K562 (cell line): ENCODE data around the gene CERS6. TPM values are rescaled to one million over a fixed set of nuclear protein-coding genes. Genes with fewer than 3 reads are reported as not detected.

ENCODE experiments used
- ATAC-seq: fragments of 200-7000 bp; cut with Tn5 transposase; 3 replicates; pipeline ENCODE4 v1.9.1; 2020; ENCODE audit warnings: moderate library complexity
- BruUV-seq: library from RNA; stranded (reverse); fragments of 400-500 nt; replicated peaks from 2 replicates; lab custom pipeline; 2021; lab: Mats Ljungman, UMichigan
- CTCF ChIA-PET: fragments of 300-600 bp; formaldehyde crosslinking; extraction: SDS; loops from one replicate; lab custom pipeline; 2021; ENCODE audit warnings: low intra/inter-chr PET ratio; lab: Yijun Ruan, JAX
- POLR2A ChIA-PET: fragments of 300-600, 350-650 bp; sonication (Branson Sonifier 250); formaldehyde crosslinking; extraction: SDS; loops from one replicate; lab custom pipeline; 2021; ENCODE audit warnings: antibody characterized with exemption, inconsistent platforms; lab: Yijun Ruan, JAX
- DNase-seq, 4 experiments: peaks; one replicate each; pipeline versions ENCODE4 v3.0.0 to v3.0.0-alpha.2; 2011 to 2018; ENCODE audit warnings: low spot score in 3 of 4, mixed read lengths in 3 of 4; ENCODE audit errors: extremely low read depth in 1 of 4
- FAIRE-seq: peaks from 2 replicates; lab custom pipeline; 2011; peaks lifted over from hg19 to GRCh38; lab: Jason Lieb, UNC
- H2AFZ ChIP-seq: 2 replicates; pipeline ENCODE4 v1.6.0; 2011; ENCODE audit warnings: low read depth, low read length, control low read depth, inconsistent platforms
- H3K27ac ChIP-seq: fragments of 200-600 bp; 3 replicates; pipeline ENCODE4 v1.8.0; 2011; ENCODE audit warnings: low read depth, mild to moderate bottlenecking, control low read depth, inconsistent platforms, low read length, moderate library complexity, mixed read lengths; ENCODE audit errors: extremely low read depth
- H3K27me3 ChIP-seq, 2 experiments: fragments of 300-600 bp in 1 of 2; 2 replicates in 1 of 2; 3 replicates in 1 of 2; pipeline versions ENCODE4 v1.6.0 to v1.8.0; 2011; ENCODE audit warnings: inconsistent platforms in 2 of 2, low read length in 2 of 2, mild to moderate bottlenecking in 1 of 2, mixed read lengths in 1 of 2, moderate library complexity in 1 of 2; ENCODE audit not compliant: control insufficient read depth in 2 of 2, insufficient read depth in 2 of 2
- H3K36me3 ChIP-seq: fragments of 300-600 bp; 3 replicates; pipeline ENCODE4 v1.8.0; 2011; ENCODE audit warnings: mild to moderate bottlenecking, low read length, inconsistent platforms; ENCODE audit not compliant: control insufficient read depth, insufficient read depth
- H3K4me1 ChIP-seq, 2 experiments: fragments of 200-600 bp in 1 of 2; replicated peaks in 1 of 2; 2 replicates in 1 of 2; 3 replicates in 1 of 2; pipeline versions ENCODE4 v1.5.1 to v1.8.0; 2011; ENCODE audit warnings: inconsistent platforms in 2 of 2, low read length in 2 of 2, mild to moderate bottlenecking in 1 of 2, mixed read lengths in 1 of 2, moderate library complexity in 1 of 2; ENCODE audit not compliant: control insufficient read depth in 2 of 2, insufficient read depth in 2 of 2
- H3K4me2 ChIP-seq: 2 replicates; pipeline ENCODE4 v1.6.1; 2011; ENCODE audit warnings: low read length, control low read depth, inconsistent platforms, mixed read lengths; ENCODE audit not compliant: insufficient read depth
- H3K4me3 ChIP-seq: fragments of 200-600 bp; sonication (generic), shearing (Covaris generic); 2 replicates; pipeline ENCODE4 v1.5.1; 2016; ENCODE audit warnings: control low read depth, inconsistent platforms
- H3K79me2 ChIP-seq: fragments of 200-600 bp; 3 replicates; pipeline ENCODE4 v1.8.0; 2011; ENCODE audit warnings: low read length, inconsistent platforms; ENCODE audit not compliant: control insufficient read depth, insufficient read depth
- H3K9ac ChIP-seq, 2 experiments: 2 replicates each; pipeline versions ENCODE4 v1.6.0 to v1.6.1; 2011; ENCODE audit warnings: low read depth in 2 of 2, low read length in 2 of 2, control low read depth in 1 of 2, inconsistent platforms in 1 of 2, mild to moderate bottlenecking in 1 of 2, mixed read lengths in 1 of 2; ENCODE audit not compliant: insufficient read depth in 1 of 2
- H3K9me1 ChIP-seq: one replicate; pipeline ENCODE4 v1.6.0; 2011; ENCODE audit warnings: inconsistent platforms, mild to moderate bottlenecking, low read length, moderate library complexity; ENCODE audit not compliant: control insufficient read depth, insufficient read depth
- H3K9me3 ChIP-seq: replicated peaks from 2 replicates; pipeline ENCODE4 v1.5.1; 2011; ENCODE audit warnings: low read depth, low read length, inconsistent platforms; ENCODE audit not compliant: control insufficient read depth, insufficient read depth
- H4K20me1 ChIP-seq: replicated peaks from 2 replicates; pipeline ENCODE4 v1.6.1; 2011; ENCODE audit warnings: low read length, inconsistent platforms, mixed read lengths; ENCODE audit not compliant: control insufficient read depth, insufficient read depth
- ARID1B ChIP-seq: fragments of 450-650 bp; IDR thresholded peaks from 2 replicates; pipeline ENCODE4 v1.6.1; 2016; ENCODE audit warnings: antibody characterized with exemption, mild to moderate bottlenecking, inconsistent platforms
- GABPB1 ChIP-seq: sonication (generic); formaldehyde crosslinking; IDR thresholded peaks from 2 replicates; pipeline ENCODE4 v1.8.0; 2022; ENCODE audit warnings: mild to moderate bottlenecking, missing genetic modification reagents
- GTF2A2 ChIP-seq: IDR thresholded peaks from 2 replicates; pipeline ENCODE4 v1.6.1; 2016; ENCODE audit warnings: mild to moderate bottlenecking, missing genetic modification characterization, missing compliant biosample characterization
- POLR3G ChIP-seq: IDR thresholded peaks from 2 replicates; pipeline ENCODE4 v1.6.1; 2011; ENCODE audit not compliant: insufficient read length, insufficient replicate concordance; ENCODE audit errors: extremely low read depth
- SAFB ChIP-seq: fragments of 200-400 bp; formaldehyde crosslinking; IDR thresholded peaks from 2 replicates; pipeline ENCODE4 v1.6.1; 2017; ENCODE audit warnings: low read depth, low read length, borderline replicate concordance
- TFAM ChIP-seq: fragments of 250-450 bp; sonication (Bioruptor Pico); conservative IDR thresholded peaks from 2 replicates; pipeline ENCODE4 v1.5.0; 2021; ENCODE audit warnings: mild to moderate bottlenecking, moderate library complexity
- WGBS: fragments of 100-300 bp; shearing (Covaris generic); methylation state at CpG from one replicate; pipeline ENCODE4 v1.1.6; 2016; ENCODE audit warnings: low coverage, mixed read lengths; ENCODE audit not compliant: insufficient coverage; ENCODE audit errors: missing lambda C conversion rate; 5-methylcytosine and 5-hydroxymethylcytosine counted together
- in situ Hi-C: fragments of 300-500 bp; cut with MboI; formaldehyde crosslinking; loops from 4 replicates; pipeline ENCODE4 v1.15.0; 2018; ENCODE audit warnings: inconsistent platforms, mixed read lengths
- intact Hi-C: fragments of 100-400 bp; cut with micrococcal nuclease; formaldehyde crosslinking; loops from 2 replicates; pipeline ENCODE4 v1.14.2; 2022
- polyA plus RNA-seq, 8 experiments: library from polyadenylated mRNA; depleted of rRNA in 4 of 8; stranded (reverse) in 5 of 8; unstranded in 3 of 8; fragments of >200 nt; fragmentation: Nextera tagmentation in 2 of 8; fragmentation: Illumina TruSeq in 1 of 8; extraction: Ambion mirVana in 2 of 8; extraction: Trizol in 1 of 8; gene quantifications; 2 replicates each; pipeline versions ENCODE4 v1.2.1 to v1.2.3, GENCODE V29; 2011 to 2014; ENCODE audit warnings: inconsistent platforms in 1 of 8, missing spikeins in 1 of 8
- total RNA-seq, 7 experiments: library from RNA; depleted of rRNA in 6 of 7; stranded (reverse); fragments of >200 nt in 6 of 7; fragmentation: Illumina TruSeq in 2 of 7; extraction: Trizol in 2 of 7; gene quantifications; 2 replicates each; pipeline versions ENCODE4 v1.2.1 to v1.2.3, GENCODE V29; 2011 to 2021; ENCODE audit warnings: low replicate concordance in 1 of 7
- TF ChIP-seq, protein P1 (sequence below): sonication (generic); formaldehyde crosslinking; IDR thresholded peaks from 2 replicates; pipeline ENCODE4 v1.8.0; 2022; ENCODE audit warnings: mild to moderate bottlenecking, low read depth, missing genetic modification reagents
- TF ChIP-seq, protein P2 (sequence below): IDR thresholded peaks from 3 replicates; pipeline ENCODE4 v1.6.1; 2011; ENCODE audit warnings: borderline replicate concordance, mild to moderate bottlenecking, moderate library complexity; ENCODE audit not compliant: insufficient read length; ENCODE audit errors: extremely low read depth
- TF ChIP-seq, protein P3 (sequence below), 2 experiments: IDR thresholded peaks; 2 replicates each; pipeline ENCODE4 v1.6.1; 2012; ENCODE audit warnings: improper control_type of control experiment in 2 of 2, low read depth in 2 of 2, low read length in 2 of 2, borderline replicate concordance in 1 of 2
- TF ChIP-seq, protein P4 (sequence below), 2 experiments: IDR thresholded peaks in 1 of 2; conservative IDR thresholded peaks in 1 of 2; 2 replicates each; pipeline ENCODE4 v1.6.1; 2016; ENCODE audit warnings: low read depth in 2 of 2, mild to moderate bottlenecking in 1 of 2, missing compliant biosample characterization in 1 of 2, missing genetic modification characterization in 1 of 2, moderate library complexity in 1 of 2

Gene CERS6
- total and polyA plus RNA-seq, 9 of the 15 experiments (the other 6 are each of a cell fraction or from before 2014, with no cell fraction given), result 1.6 to 13.6 (median 11.4) TPM

DNA sequence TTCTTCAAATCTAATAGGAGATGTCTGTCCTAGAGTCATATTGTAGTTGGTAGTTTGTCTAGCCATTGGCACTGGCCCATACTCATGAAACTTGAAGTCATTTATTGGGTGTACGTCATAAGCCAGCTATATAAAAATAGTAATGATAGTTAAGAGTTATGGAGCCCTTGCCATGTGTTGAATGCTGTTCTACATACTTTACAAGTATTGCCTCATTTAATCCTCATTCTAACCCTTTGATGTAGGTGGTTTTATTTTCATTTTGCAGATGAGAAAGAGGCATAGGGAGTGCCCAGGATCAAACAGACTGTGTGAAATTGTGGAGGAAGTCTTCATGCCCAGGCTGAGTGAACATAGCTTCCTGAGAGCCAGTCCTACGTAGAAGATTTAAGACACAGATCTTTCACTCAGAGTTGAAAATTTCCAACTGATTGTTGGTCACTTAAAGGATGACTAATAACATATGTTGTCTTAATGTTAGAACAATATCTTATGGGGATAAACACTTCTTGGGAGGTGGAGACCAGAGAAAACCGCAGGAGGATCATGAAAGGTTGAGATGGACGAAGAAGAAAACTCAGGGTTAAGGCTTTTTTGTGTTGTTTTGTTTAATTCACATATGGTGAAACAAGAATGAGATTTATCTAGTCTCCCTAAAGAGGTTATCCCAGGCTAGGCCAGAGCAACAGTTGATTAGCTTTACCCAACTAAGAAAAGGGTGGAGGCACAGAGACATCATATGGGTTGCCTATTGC lies 156.0 kb downstream of the CERS6 start:
- ChIA-PET POLR2A (interaction anchor here (0.6 kb wide), 1 partner anchor 9 kb away, joined by 3 read pairs; no protein-coding TSS in a partner anchor), CTCF (interaction anchor here (0.7 kb wide), 1 partner anchor 309 kb away, joined by 3 read pairs; no protein-coding TSS in a partner anchor)
- FAIRE-seq (no peak), ATAC-seq (no peak), DNase-seq (no peak)
- H3K9me3 ChIP-seq, result no peaks in the 10 kb centered on the region
- H3K4me2 ChIP-seq, result no peak overlapping the region
- no peak overlapping the region for H3K4me3 ChIP-seq
- H3K27me3 ChIP-seq, result no peaks in the 10 kb centered on the region
- no peaks in the 10 kb centered on the region for H3K9me1 ChIP-seq
- H3K4me1 ChIP-seq, result no peaks in the 10 kb centered on the region
- no peaks in the 10 kb centered on the region for H3K36me3 ChIP-seq
- no TSS peak for BruUV-seq
- intact Hi-C loops, result no loop called here
- in situ Hi-C loops, result no loop called here
- no peaks in the 10 kb centered on the region for H3K79me2 ChIP-seq
- H4K20me1 ChIP-seq, result no peaks in the 10 kb centered on the region
- no peak overlapping the region for H3K9ac ChIP-seq
- H3K27ac ChIP-seq, result no peak overlapping the region
- TF ChIP-seq ARID1B, result no peak
- TF ChIP-seq, protein P1, sequence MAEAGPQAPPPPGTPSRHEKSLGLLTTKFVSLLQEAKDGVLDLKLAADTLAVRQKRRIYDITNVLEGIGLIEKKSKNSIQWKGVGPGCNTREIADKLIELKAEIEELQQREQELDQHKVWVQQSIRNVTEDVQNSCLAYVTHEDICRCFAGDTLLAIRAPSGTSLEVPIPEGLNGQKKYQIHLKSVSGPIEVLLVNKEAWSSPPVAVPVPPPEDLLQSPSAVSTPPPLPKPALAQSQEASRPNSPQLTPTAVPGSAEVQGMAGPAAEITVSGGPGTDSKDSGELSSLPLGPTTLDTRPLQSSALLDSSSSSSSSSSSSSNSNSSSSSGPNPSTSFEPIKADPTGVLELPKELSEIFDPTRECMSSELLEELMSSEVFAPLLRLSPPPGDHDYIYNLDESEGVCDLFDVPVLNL (CRISPR knock-in tag), result no peak
- TF ChIP-seq, protein P2, sequence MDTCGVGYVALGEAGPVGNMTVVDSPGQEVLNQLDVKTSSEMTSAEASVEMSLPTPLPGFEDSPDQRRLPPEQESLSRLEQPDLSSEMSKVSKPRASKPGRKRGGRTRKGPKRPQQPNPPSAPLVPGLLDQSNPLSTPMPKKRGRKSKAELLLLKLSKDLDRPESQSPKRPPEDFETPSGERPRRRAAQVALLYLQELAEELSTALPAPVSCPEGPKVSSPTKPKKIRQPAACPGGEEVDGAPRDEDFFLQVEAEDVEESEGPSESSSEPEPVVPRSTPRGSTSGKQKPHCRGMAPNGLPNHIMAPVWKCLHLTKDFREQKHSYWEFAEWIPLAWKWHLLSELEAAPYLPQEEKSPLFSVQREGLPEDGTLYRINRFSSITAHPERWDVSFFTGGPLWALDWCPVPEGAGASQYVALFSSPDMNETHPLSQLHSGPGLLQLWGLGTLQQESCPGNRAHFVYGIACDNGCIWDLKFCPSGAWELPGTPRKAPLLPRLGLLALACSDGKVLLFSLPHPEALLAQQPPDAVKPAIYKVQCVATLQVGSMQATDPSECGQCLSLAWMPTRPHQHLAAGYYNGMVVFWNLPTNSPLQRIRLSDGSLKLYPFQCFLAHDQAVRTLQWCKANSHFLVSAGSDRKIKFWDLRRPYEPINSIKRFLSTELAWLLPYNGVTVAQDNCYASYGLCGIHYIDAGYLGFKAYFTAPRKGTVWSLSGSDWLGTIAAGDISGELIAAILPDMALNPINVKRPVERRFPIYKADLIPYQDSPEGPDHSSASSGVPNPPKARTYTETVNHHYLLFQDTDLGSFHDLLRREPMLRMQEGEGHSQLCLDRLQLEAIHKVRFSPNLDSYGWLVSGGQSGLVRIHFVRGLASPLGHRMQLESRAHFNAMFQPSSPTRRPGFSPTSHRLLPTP, result no peak
- no peak for TF ChIP-seq TFAM (CRISPR knock-in tag)
- TF ChIP-seq POLR3G, result no peak
- TF ChIP-seq, protein P3, sequence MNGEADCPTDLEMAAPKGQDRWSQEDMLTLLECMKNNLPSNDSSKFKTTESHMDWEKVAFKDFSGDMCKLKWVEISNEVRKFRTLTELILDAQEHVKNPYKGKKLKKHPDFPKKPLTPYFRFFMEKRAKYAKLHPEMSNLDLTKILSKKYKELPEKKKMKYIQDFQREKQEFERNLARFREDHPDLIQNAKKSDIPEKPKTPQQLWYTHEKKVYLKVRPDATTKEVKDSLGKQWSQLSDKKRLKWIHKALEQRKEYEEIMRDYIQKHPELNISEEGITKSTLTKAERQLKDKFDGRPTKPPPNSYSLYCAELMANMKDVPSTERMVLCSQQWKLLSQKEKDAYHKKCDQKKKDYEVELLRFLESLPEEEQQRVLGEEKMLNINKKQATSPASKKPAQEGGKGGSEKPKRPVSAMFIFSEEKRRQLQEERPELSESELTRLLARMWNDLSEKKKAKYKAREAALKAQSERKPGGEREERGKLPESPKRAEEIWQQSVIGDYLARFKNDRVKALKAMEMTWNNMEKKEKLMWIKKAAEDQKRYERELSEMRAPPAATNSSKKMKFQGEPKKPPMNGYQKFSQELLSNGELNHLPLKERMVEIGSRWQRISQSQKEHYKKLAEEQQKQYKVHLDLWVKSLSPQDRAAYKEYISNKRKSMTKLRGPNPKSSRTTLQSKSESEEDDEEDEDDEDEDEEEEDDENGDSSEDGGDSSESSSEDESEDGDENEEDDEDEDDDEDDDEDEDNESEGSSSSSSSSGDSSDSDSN (IDR thresholded peaks at IDR 0.05; ENCODE audit: borderline replicate concordance in 1 of 2, low read depth in 2 of 2, low read length in 2 of 2), result no peak
- TF ChIP-seq, protein P4, sequence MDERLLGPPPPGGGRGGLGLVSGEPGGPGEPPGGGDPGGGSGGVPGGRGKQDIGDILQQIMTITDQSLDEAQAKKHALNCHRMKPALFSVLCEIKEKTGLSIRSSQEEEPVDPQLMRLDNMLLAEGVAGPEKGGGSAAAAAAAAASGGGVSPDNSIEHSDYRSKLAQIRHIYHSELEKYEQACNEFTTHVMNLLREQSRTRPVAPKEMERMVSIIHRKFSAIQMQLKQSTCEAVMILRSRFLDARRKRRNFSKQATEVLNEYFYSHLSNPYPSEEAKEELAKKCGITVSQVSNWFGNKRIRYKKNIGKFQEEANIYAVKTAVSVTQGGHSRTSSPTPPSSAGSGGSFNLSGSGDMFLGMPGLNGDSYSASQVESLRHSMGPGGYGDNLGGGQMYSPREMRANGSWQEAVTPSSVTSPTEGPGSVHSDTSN (CRISPR knock-in tag; IDR thresholded peaks at IDR 0.05; ENCODE audit: low read depth), result no peak
- TF ChIP-seq, protein P4 (tag; conservative IDR thresholded peaks at IDR 0.05; ENCODE audit: low read depth), result no peak
- no peak for TF ChIP-seq GTF2A2 (tag)
- no peak for TF ChIP-seq GABPB1 (CRISPR knock-in tag)
- TF ChIP-seq SAFB, result no peak
- H2AFZ ChIP-seq, result no peak overlapping the region
- 43% methylated on average over 4 of the region's 4 CpGs for WGBS
